GM21390 (cell line): ENCODE results near the gene CCDC116.
"Not testable (repeated sequence)": the region's sequence is repeated elsewhere in the genome, so short reads cannot be mapped to it uniquely, and the experiment has no call there.

Source experiments
- ATAC-seq: cut with Tn5 transposase; IDR thresholded peaks from one replicate; pipeline ENCODE4 v1.9.1; 2021; ENCODE audit not compliant: unreplicated experiment

The CCDC116 gene

DNA sequence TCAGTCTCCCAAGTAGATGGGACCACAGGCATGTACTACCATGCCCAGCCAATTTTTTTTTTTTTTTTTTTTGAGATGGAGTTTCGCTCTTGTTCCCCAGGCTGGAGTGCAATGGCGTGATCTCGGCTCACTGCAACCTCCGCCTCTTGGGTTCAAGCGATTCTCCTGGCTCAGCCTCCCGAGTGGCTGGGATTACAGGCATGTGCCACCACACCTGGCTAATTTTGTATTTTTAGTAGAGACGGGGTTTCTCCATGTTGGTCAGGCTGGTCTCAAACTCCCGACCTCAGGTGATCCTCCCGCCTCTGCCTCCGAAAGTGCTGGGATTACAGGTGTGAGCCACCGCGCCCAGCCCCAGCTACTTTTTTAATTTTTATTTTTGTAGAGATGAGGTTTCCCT is 46.3 kb downstream of the CCDC116 start:
- not testable (repeated sequence) for ATAC-seq

DNA sequence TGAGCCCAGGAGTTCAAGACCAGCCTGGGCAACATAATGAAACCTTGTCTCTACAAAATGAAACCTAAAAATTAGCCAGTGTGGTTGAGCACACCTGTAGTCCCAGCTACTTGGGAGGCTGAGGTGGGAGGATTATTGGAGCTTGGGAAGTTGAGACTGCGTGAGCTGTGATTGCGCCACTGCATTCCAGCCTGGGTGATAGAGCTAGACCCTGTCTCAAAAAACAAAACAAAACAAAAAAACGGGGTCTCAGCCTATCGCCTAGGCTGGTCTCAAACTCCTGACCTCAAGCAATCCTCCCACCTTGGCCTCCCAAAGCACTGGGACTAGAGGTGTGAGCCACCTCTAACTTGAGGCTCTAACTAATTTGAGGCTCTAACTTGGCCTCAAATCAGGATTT is 46.8 kb downstream of the CCDC116 start:
- no peak for ATAC-seq

DNA sequence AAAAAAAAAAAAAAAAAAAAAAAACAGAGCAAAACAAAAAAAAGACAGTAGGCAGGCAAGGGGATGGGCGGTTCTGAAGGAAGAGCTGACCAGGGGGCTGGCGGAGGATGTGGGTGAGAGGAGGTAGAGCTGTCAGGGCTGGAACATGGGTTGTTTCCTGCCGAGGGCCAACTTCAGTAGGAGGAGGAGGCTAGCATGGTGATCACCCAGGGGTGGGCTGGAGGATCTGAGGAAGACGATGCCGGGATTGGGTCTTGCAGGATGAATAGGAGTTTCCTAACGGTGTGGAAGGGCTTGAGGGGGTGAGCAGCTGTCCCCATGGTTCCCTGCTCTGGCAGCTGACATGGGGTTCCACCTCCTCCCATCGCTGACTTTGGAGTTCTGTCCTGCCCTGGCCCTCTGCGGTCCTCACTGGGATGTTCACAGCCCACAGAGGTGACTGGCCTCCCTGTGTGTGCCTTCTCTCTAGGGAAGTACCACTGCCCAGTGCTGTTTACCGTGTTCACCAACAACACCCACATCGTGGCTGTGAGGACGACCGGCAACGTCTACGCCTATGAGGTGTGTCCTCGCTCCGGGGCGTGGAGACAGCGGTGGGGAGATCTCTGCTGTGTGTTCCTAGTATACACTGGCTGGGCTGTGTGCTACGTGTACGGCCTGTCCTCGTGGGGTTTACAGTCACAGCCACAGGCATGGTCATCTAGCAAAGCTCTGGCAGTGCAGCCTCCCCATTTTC is 48.4 kb downstream of the CCDC116 start:
- ATAC-seq = no peak

DNA sequence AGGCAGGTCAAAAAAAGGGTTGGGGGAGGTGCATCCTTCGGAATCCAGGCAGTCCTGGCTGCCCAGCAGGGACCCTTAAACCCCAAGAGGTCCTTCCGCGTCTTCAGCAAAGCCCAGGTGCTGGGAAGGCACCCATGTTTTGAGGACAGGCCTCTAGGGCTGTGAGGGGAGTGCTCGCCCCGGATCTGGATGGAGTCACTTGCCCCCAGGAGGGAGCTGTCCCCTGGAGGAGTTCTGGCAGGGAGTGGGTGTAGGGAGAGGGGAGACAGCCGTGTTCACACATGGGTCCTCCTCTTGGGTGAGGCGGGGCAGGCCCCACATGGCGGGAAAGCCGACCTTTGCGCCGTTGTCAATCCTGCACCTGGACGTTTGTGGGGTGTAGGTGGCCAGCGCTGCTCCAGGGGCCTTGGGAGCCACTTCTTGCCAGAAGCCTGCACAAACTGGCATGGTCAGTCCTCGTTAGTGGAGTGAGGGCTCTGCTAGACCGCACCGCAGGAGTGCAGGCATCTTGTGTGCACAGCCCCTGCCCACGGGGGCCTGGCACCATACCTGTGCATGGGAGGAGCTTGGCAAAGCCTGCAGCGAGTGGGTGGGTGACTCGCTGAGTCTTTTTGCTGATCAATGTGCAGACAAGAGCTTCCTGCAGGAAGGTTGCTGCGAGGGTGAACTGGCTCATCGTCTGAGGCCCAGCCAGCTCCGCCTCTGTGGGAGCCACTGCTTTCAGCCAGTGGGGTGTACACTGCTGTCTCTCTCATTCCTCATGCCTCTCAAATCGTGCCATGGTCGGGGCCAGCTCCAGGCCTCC is 49.2 kb downstream of the CCDC116 start:
- ATAC-seq = no peak

DNA sequence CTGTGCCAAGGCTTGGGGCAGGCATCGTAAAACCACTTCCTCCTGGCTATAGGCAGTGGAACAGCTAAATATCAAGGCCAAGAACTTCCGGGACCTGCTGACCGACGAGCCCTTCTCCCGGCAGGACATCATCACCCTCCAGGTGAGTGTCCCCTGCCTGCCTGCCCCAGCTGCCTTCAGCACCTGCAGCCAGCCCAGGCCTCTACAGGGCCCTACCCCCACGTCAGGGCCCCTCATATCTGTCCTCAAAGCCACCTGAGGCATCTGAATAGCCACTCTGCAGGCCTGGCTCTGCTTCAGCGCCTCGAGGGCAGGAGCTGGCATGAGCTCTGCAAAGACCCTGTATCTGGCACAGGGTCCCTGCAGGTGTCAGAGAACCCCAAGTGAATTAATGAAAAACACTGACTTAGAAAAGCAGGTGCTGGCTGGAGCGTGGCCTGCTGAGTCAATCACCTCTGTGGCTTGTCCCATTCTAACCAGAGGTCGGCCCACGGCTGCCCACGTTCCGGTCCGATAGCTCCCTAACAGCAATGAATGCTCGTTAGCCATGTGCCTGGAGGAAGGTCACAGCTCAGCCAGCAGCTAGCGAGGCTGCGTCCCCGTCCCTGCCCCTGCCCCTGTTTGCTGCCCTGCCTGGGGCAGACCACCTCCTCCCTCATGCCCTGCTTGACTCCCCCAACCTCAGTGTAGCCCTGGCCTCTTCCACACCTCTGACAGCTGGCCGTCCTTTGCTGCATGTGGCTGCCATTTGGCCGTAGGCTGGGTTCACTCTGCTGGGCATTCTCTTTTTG is 50.0 kb downstream of the CCDC116 start:
- ATAC-seq = no peak

DNA sequence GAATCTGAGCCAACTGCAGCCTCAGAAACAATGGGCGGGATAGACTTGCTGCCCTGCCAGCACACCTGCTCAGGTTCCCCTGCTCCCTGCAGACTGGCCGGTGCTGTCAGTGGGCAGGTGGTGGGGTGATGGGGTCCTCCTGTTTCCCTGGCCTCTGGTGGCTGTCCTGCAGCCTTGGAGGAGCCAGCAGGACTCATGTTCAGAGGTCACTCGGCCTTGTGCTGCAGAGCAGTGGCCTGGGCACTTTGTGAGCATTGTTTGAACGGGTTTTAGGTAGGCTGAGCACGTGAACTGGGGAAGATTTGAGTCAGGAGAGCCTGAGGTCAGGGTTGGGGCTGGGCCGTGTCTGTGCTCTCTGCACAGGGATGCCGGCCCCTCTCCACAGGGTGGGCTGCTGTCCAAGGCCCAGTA is 50.8 kb downstream of the CCDC116 start:
- ATAC-seq = no peak

DNA sequence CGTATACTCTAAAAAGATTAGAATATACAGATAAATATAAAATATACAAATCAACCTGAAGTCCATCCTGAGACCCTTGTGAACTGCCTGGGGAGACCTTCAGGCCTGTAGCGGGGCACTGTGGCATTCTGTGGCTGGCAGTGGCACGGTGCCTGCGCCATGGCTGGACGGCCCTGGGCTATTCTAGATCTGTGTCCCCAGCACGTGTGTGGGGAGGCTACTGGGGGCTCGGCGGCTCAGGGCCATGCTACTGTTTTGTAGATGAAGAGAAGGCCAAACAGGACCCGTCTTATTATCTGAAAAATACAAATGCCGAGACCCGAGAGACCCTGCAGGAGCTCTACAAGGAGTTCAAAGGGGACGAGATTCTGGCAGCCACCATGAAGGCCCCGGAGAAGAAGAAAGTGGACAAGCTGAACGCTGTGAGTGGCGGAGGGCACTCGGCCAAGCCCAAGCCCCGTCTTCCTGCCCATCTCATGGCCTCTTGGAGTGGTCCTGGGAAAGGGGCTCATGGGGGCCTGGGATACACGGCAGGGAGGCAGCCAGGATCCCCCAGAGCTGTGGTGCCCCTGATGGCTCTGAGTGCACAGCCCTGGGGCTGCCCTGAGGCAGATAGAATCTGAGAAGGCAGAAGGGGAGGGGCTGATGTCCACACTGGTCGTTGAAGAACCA is 52.1 kb downstream of the CCDC116 start:
- ATAC-seq = no peak

DNA sequence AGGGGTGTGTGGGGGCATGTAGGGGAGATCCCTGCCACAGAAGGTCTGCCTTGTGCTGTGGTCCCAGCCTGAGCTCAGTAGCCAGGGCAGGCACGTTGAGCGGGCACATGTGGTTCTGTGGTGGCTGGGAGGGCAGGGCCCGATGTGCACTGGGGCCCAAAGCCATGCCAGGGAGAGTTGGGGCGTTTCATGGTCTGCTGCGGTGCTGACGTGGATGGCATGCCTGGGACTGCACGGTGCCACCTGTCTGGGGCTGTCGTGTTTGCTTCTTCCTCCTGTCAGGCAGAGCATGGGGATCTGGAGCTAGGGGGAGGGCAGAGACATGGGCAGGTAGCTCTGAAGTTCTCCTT is 52.6 kb downstream of the CCDC116 start:
- ATAC-seq = no peak

DNA sequence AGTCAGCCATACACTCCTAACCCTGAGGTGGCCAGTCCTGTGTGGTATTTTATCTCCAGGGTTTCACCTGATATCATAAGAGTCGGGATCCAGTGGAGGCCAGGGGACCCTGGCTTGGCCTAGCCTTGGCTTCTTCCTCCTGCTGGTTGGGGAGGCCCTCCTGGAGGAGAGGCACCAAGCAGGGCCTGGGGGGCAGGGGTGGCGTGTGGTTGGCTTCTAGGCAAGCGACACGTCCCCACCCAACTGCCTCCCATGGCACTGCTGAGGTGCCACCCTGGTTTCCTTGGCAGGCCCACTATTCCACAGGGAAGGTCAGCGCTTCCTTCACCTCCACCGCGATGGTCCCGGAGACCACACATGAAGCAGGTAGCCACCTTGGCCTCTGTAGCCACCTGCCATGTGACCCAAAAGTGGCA is 53.6 kb downstream of the CCDC116 start:
- no peak for ATAC-seq
